Kidney (tissue), 14 donors: ENCODE measurements around the gene CLCN7. TPM values are rescaled to one million over a fixed set of nuclear protein-coding genes. Genes with fewer than 3 reads are reported as not detected.

ENCODE experiments used
- DNase-seq, 5 donors: peaks; one replicate each; pipeline ENCODE4 v3.0.0-alpha.2; 2013 to 2020
- FAIRE-seq: peaks from 2 replicates; lab custom pipeline; 2012; peaks lifted over from hg19 to GRCh38; lab: Jason Lieb, UNC
- H3K27ac ChIP-seq, 2 donors: one replicate each; pipeline ENCODE4 v1.7.0; 2013; ENCODE audit warnings: low read depth in 2 of 2, low read length in 2 of 2, inconsistent platforms in 1 of 2
- H3K27me3 ChIP-seq: one replicate; pipeline ENCODE4 v1.7.1; 2013; ENCODE audit warnings: low read length, inconsistent platforms; ENCODE audit not compliant: control insufficient read depth, insufficient read depth
- H3K36me3 ChIP-seq, 3 donors: one replicate each; pipeline versions ENCODE4 v1.7.0 to v1.7.1; 2013; ENCODE audit warnings: low read length in 3 of 3, control low read depth in 1 of 3, inconsistent platforms in 1 of 3; ENCODE audit not compliant: insufficient read depth in 3 of 3, control insufficient read depth in 2 of 3
- H3K4me1 ChIP-seq, 3 donors: one replicate each; pipeline versions ENCODE4 v1.7.0 to v1.7.1; 2013; ENCODE audit warnings: low read length in 3 of 3, inconsistent platforms in 1 of 3, low read depth in 1 of 3; ENCODE audit not compliant: control insufficient read depth in 2 of 3, insufficient read depth in 2 of 3
- H3K4me3 ChIP-seq, 3 donors: one replicate each; pipeline versions ENCODE4 v1.7.0 to v1.8.1; 2013; ENCODE audit warnings: low read length in 3 of 3, control low read depth in 1 of 3, inconsistent platforms in 1 of 3
- H3K9ac ChIP-seq, 3 donors: one replicate each; pipeline versions ENCODE4 v1.7.0 to v1.7.1; 2013; ENCODE audit warnings: low read length in 3 of 3, control low read depth in 1 of 3, inconsistent platforms in 1 of 3
- H3K9me3 ChIP-seq, 3 donors: one replicate each; pipeline versions ENCODE4 v1.7.0 to v1.7.1; 2013; ENCODE audit warnings: low read length in 3 of 3, control low read depth in 1 of 3, inconsistent platforms in 1 of 3; ENCODE audit not compliant: control insufficient read depth in 2 of 3, insufficient read depth in 1 of 3
- CTCF ChIP-seq: IDR thresholded peaks from 3 replicates; pipeline ENCODE4 v1.5.1; 2012; ENCODE audit warnings: mild to moderate bottlenecking, moderate library complexity, borderline replicate concordance; ENCODE audit not compliant: insufficient read depth; ENCODE audit errors: extremely low read depth
- intact Hi-C: fragments of 100-400 bp; cut with DNase I; formaldehyde crosslinking; loops from one replicate; pipeline ENCODE4 v1.11.1; 2022
- polyA plus RNA-seq: library from polyadenylated mRNA; stranded (reverse); fragments of 350-450 nt; fragmentation: Illumina TruSeq; extraction: RNeasy Lipid Tissue Mini Kit (QIAGEN cat#74804); gene quantifications from one replicate; pipeline ENCODE4 v1.2.3, GENCODE V29; 2014; ENCODE audit warnings: low read depth, low replicate concordance; ENCODE audit not compliant: insufficient read depth
- total RNA-seq: library from RNA; stranded (reverse); fragmentation: NEBNext Ultra II Directional; extraction: Animal tissue kit (Norgen Biotek cat#: 25700); gene quantifications from one replicate; pipeline ENCODE4 v1.2.1, GENCODE V29; 2021
- donor health status: control.
- donor health status: control.
- donor health status: control.
- donor health status: control.
- donor health status: control.
- donor health status: DM: yes; HTN: yes; CAD: no.
- donor health status: Normal renal cell carcinoma (clear cell type).

The CLCN7 gene
- total and polyA plus RNA-seq, 2 donors from 2014 or later = 38.9 to 92.5 TPM

- TF ChIP-seq CTCF = no peak
- Histone ChIP-seq H3K4me3 (no peak overlapping the region), H3K27me3 (no peaks in the 10 kb centered on the region), H3K27ac (no peak overlapping the region), H3K9ac (no peak overlapping the region), H3K9me3 (no peaks in the 10 kb centered on the region), H3K4me1 (no peaks in the 10 kb centered on the region), H3K36me3 (peaks cover 0 to 3% (median 0%) of the 10 kb centered on the region in 3 donors)
- intact Hi-C loops = no loop called here
- DNase-seq (no peak), FAIRE-seq (no peak)
Measured at GRCh38 chr16:1520461-1520860, 45.6 kb upstream of the CLCN7 start.

GRCh38 chr16:1519831-1520230, 45.0 kb upstream of the CLCN7 start:
- Histone ChIP-seq H3K4me3 (no peak overlapping the region), H3K4me1 (no peaks in the 10 kb centered on the region), H3K9ac (no peak overlapping the region), H3K27ac (no peak overlapping the region), H3K27me3 (no peaks in the 10 kb centered on the region), H3K9me3 (no peaks in the 10 kb centered on the region), H3K36me3 (peaks cover 0 to 3% (median 0%) of the 10 kb centered on the region in 3 donors)
- intact Hi-C loops = no loop called here
- DNase-seq = no peak
- no peak for TF ChIP-seq CTCF
- FAIRE-seq = no peak

- TF ChIP-seq CTCF = no peak
- peaks cover 0 to 3% (median 3%) of the 10 kb centered on the region in 3 donors for H3K36me3 ChIP-seq
- FAIRE-seq (no peak), DNase-seq (no peak)
- no peak overlapping the region for H3K9ac ChIP-seq
- no peak overlapping the region for H3K4me3 ChIP-seq
- H3K27me3 ChIP-seq = no peaks in the 10 kb centered on the region
- intact Hi-C loops = no loop called here
- H3K4me1 ChIP-seq = no peaks in the 10 kb centered on the region
- H3K9me3 ChIP-seq = no peaks in the 10 kb centered on the region
- no peak overlapping the region for H3K27ac ChIP-seq
Measured at GRCh38 chr16:1518626-1519135, 43.9 kb upstream of the CLCN7 start.

GRCh38 chr16:1514507-1514906, 39.7 kb upstream of the CLCN7 start:
- Histone ChIP-seq H3K36me3 (peaks cover 0 to 3% (median 0%) of the 10 kb centered on the region in 3 donors), H3K27ac (no peak overlapping the region), H3K4me1 (peaks cover 0 to 3% (median 0%) of the 10 kb centered on the region in 3 donors), H3K9me3 (no peaks in the 10 kb centered on the region), H3K9ac (no peak overlapping the region), H3K27me3 (no peaks in the 10 kb centered on the region), H3K4me3 (no peak overlapping the region)
- FAIRE-seq (no peak), DNase-seq (no peak)
- no peak for TF ChIP-seq CTCF
- intact Hi-C loops = no loop called here
